Stimulated activated CD8-positive, alpha-beta memory T cell treated with anti-CD3 and anti-CD28 coated beads, Interleukin-7, amount 100 ng/mL, for 4 hours (primary cell): ENCODE measurements around the gene NEURL3.

ENCODE experiments used
- DNase-seq, 2 donors: peaks; one replicate each; pipeline ENCODE4 v3.0.0-alpha.2; 2020; ENCODE audit warnings: low read depth in 2 of 2

Gene NEURL3

GRCh38 chr2:96540136-96540535 lies 35.0 kb upstream of the NEURL3 start:
- no peak for DNase-seq

GRCh38 chr2:96539215-96539920 lies 34.2 kb upstream of the NEURL3 start:
- no peak for DNase-seq

- peak; percentile 82 to 83 for DNase-seq
Measured at GRCh38 chr2:96538487-96539214, 33.5 kb upstream of the NEURL3 start.

- peak in 1 of 2 donors; percentile 50 for DNase-seq
Measured at GRCh38 chr2:96537734-96538486, 32.8 kb upstream of the NEURL3 start.

GRCh38 chr2:96537066-96537733 lies 32.0 kb upstream of the NEURL3 start:
- DNase-seq = peak; percentile 79 to 84

- peak; percentile 83 to 92 for DNase-seq
Measured at GRCh38 chr2:96536445-96537065, 31.4 kb upstream of the NEURL3 start, which contains the start of gene ARID5A. Gene ARID5A, plus strand, starts transcription at chr2:96536752. Its CDS starts 75 bp downstream, at chr2:96536827.

GRCh38 chr2:96535331-96535730 lies 30.2 kb upstream of the NEURL3 start:
- DNase-seq = no peak

GRCh38 chr2:96534701-96535181 lies 29.6 kb upstream of the NEURL3 start:
- DNase-seq = no peak

GRCh38 chr2:96534141-96534540 lies 29.0 kb upstream of the NEURL3 start:
- DNase-seq = no peak

GRCh38 chr2:96533292-96534073 lies 28.3 kb upstream of the NEURL3 start:
- DNase-seq = no peak

GRCh38 chr2:96532641-96533291 lies 27.6 kb upstream of the NEURL3 start:
- DNase-seq = no peak

GRCh38 chr2:96531872-96532505 lies 26.8 kb upstream of the NEURL3 start:
- DNase-seq = peak; percentile 79 to 89

GRCh38 chr2:96531366-96531765 lies 26.2 kb upstream of the NEURL3 start:
- DNase-seq = no peak

- no peak for DNase-seq
Measured at GRCh38 chr2:96530474-96531357, 25.6 kb upstream of the NEURL3 start.

GRCh38 chr2:96530144-96530430 lies 24.9 kb upstream of the NEURL3 start:
- DNase-seq = no peak

- DNase-seq = no peak
Measured at GRCh38 chr2:96529376-96530143, 24.4 kb upstream of the NEURL3 start.

GRCh38 chr2:96528700-96529375 lies 23.7 kb upstream of the NEURL3 start:
- DNase-seq = no peak
